ENCODE measurements around the gene RHEX. TPM values are rescaled to one million over a fixed set of nuclear protein-coding genes. Genes with fewer than 3 reads are reported as not detected.
A peak's percentile ranks its signal among the peaks of the same experiment; 100 is the strongest.
"Not testable (repeated sequence)": the region's sequence is repeated elsewhere in the genome, so short reads cannot be mapped to it uniquely, and the experiment has no call there.

Gene RHEX
- total and polyA plus RNA-seq, 4 experiments from 2014 or later: 0.30 to 0.55 (median 0.55) TPM; not detected in 1

- H3K36me3 Mint-ChIP-seq: peaks cover 0 to 5% of the 10 kb centered on the region in 2 donors
- Histone ChIP-seq H3K9me3 (ENCODE audit: control insufficient read depth in 1 of 2, low read length in 2 of 2) (no peaks in the 10 kb centered on the region), H3K27ac (ENCODE audit: low read depth, low read length) (no peak overlapping the region), H3K36me3 (ENCODE audit: insufficient read depth, low read length) (no peaks in the 10 kb centered on the region), H3K4me3 (ENCODE audit: low read length in 2 of 2) (no peak overlapping the region), H3K27me3 (ENCODE audit: insufficient read depth, low read length) (no peaks in the 10 kb centered on the region), H3K4me1 (ENCODE audit: insufficient read depth, low read length) (no peaks in the 10 kb centered on the region)
- peaks cover 0 to 5% (median 0%) of the 10 kb centered on the region in 8 donors for H3K9me3 Mint-ChIP-seq
- no peak overlapping the region for H3K27ac Mint-ChIP-seq
- no peaks in the 10 kb centered on the region for H3K4me1 Mint-ChIP-seq
- DNase-seq: no peak
- H3K27me3 Mint-ChIP-seq: peaks cover 0 to 2% of the 10 kb centered on the region in 2 donors
- no peak overlapping the region for H3K4me3 Mint-ChIP-seq
- CTCF ChIA-PET (ENCODE audit: partially characterized antibody): no interaction called here
- POLR2A ChIA-PET (ENCODE audit: partially characterized antibody): no interaction called here
- intact Hi-C loops (cut with micrococcal nuclease): no loop called here
Measured at GRCh38 chr1:206060844-206061243, 7.9 kb downstream of the RHEX start.

- H3K4me3 Mint-ChIP-seq: no peak overlapping the region
- peaks cover 0 to 5% of the 10 kb centered on the region in 2 donors for H3K36me3 Mint-ChIP-seq
- intact Hi-C loops (cut with micrococcal nuclease): no loop called here
- H3K27me3 ChIP-seq (ENCODE audit: insufficient read depth, low read length): no peaks in the 10 kb centered on the region
- peaks cover 0 to 2% of the 10 kb centered on the region in 2 donors for H3K27me3 Mint-ChIP-seq
- no peaks in the 10 kb centered on the region for H3K36me3 ChIP-seq (ENCODE audit: insufficient read depth, low read length)
- peaks cover 0 to 5% (median 0%) of the 10 kb centered on the region in 8 donors for H3K9me3 Mint-ChIP-seq
- H3K4me1 Mint-ChIP-seq: peaks cover 3 to 12% (median 8%) of the 10 kb centered on the region in 4 donors
- peaks cover 11% of the 10 kb centered on the region for H3K4me1 ChIP-seq (ENCODE audit: insufficient read depth, low read length)
- DNase-seq: no peak
- ChIA-PET POLR2A (ENCODE audit: partially characterized antibody) (no interaction called here), CTCF (ENCODE audit: partially characterized antibody) (no interaction called here)
- H3K27ac Mint-ChIP-seq: no peak overlapping the region
- no peak overlapping the region for H3K27ac ChIP-seq (ENCODE audit: low read depth, low read length)
- H3K9me3 ChIP-seq (ENCODE audit: control insufficient read depth in 1 of 2, low read length in 2 of 2): no peaks in the 10 kb centered on the region
- H3K4me3 ChIP-seq (ENCODE audit: low read length in 2 of 2): no peak overlapping the region
Measured at GRCh38 chr1:206062464-206062863, 9.5 kb downstream of the RHEX start.

GRCh38 chr1:206064001-206064400, 11.0 kb downstream of the RHEX start:
- peaks cover 15% of the 10 kb centered on the region for H3K4me1 ChIP-seq (ENCODE audit: insufficient read depth, low read length)
- H3K27ac Mint-ChIP-seq; DNase-seq; POLR2A ChIA-PET (ENCODE audit: partially characterized antibody); H3K9me3 ChIP-seq (ENCODE audit: control insufficient read depth in 1 of 2, low read length in 2 of 2); H3K9me3 Mint-ChIP-seq; H3K36me3 Mint-ChIP-seq; H3K4me3 ChIP-seq (ENCODE audit: low read length in 2 of 2); H3K27me3 ChIP-seq (ENCODE audit: insufficient read depth, low read length); H3K36me3 ChIP-seq (ENCODE audit: insufficient read depth, low read length); CTCF ChIA-PET (ENCODE audit: partially characterized antibody); H3K27me3 Mint-ChIP-seq; H3K27ac ChIP-seq (ENCODE audit: low read depth, low read length); intact Hi-C loops (cut with micrococcal nuclease); H3K4me3 Mint-ChIP-seq: not testable (repeated sequence)
- H3K4me1 Mint-ChIP-seq: peaks cover 5 to 18% (median 11%) of the 10 kb centered on the region in 4 donors

- H3K4me1 Mint-ChIP-seq: peaks cover 5 to 18% (median 11%) of the 10 kb centered on the region in 4 donors
- H3K27ac Mint-ChIP-seq; H3K36me3 Mint-ChIP-seq; intact Hi-C loops (cut with micrococcal nuclease); CTCF ChIA-PET (ENCODE audit: partially characterized antibody); POLR2A ChIA-PET (ENCODE audit: partially characterized antibody); H3K27me3 Mint-ChIP-seq; H3K9me3 Mint-ChIP-seq; H3K4me3 Mint-ChIP-seq; H3K27ac ChIP-seq (ENCODE audit: low read depth, low read length); H3K4me3 ChIP-seq (ENCODE audit: low read length in 2 of 2); DNase-seq; H3K36me3 ChIP-seq (ENCODE audit: insufficient read depth, low read length); H3K27me3 ChIP-seq (ENCODE audit: insufficient read depth, low read length); H3K9me3 ChIP-seq (ENCODE audit: control insufficient read depth in 1 of 2, low read length in 2 of 2): not testable (repeated sequence)
- peaks cover 15% of the 10 kb centered on the region for H3K4me1 ChIP-seq (ENCODE audit: insufficient read depth, low read length)
Measured at GRCh38 chr1:206064501-206064900, 11.5 kb downstream of the RHEX start.

- H3K4me3 Mint-ChIP-seq: no peak overlapping the region
- peaks cover 0 to 2% of the 10 kb centered on the region in 2 donors for H3K27me3 Mint-ChIP-seq
- Histone ChIP-seq H3K4me3 (ENCODE audit: low read length in 2 of 2) (no peak overlapping the region), H3K9me3 (ENCODE audit: control insufficient read depth in 1 of 2, low read length in 2 of 2) (no peaks in the 10 kb centered on the region), H3K27ac (ENCODE audit: low read depth, low read length) (no peak overlapping the region), H3K4me1 (ENCODE audit: insufficient read depth, low read length) (peaks cover 15% of the 10 kb centered on the region), H3K27me3 (ENCODE audit: insufficient read depth, low read length) (no peaks in the 10 kb centered on the region), H3K36me3 (ENCODE audit: insufficient read depth, low read length) (no peaks in the 10 kb centered on the region)
- CTCF ChIA-PET (ENCODE audit: partially characterized antibody): no interaction called here
- POLR2A ChIA-PET (ENCODE audit: partially characterized antibody): no interaction called here
- peaks cover 0 to 5% of the 10 kb centered on the region in 2 donors for H3K36me3 Mint-ChIP-seq
- intact Hi-C loops (cut with micrococcal nuclease): no loop called here
- no peak for DNase-seq
- peaks cover 0 to 5% (median 0%) of the 10 kb centered on the region in 8 donors for H3K9me3 Mint-ChIP-seq
- peaks cover 5 to 18% (median 11%) of the 10 kb centered on the region in 4 donors for H3K4me1 Mint-ChIP-seq
- H3K27ac Mint-ChIP-seq: no peak overlapping the region
Measured at GRCh38 chr1:206065547-206066145, 12.7 kb downstream of the RHEX start.

GRCh38 chr1:206066479-206067171, 13.7 kb downstream of the RHEX start:
- H3K27ac Mint-ChIP-seq: no peak overlapping the region

GRCh38 chr1:206067486-206068227, 14.7 kb downstream of the RHEX start:
- CTCF ChIA-PET (ENCODE audit: partially characterized antibody): interaction anchor here (1.4 kb wide), 1 partner anchor 39 kb away, joined by 4 read pairs; no protein-coding TSS in a partner anchor
- Mint-ChIP-seq H3K36me3 (peaks cover 0 to 5% of the 10 kb centered on the region in 2 donors), H3K27me3 (no peaks in the 10 kb centered on the region), H3K4me1 (peaks cover 5 to 18% (median 11%) of the 10 kb centered on the region in 4 donors), H3K4me3 (peak overlapping the region in 1 of 8 donors; percentile 3), H3K9me3 (peaks cover 0 to 5% (median 0%) of the 10 kb centered on the region in 8 donors), H3K27ac (peak overlapping the region in 1 of 7 donors; percentile 38)
- H3K27me3 ChIP-seq (ENCODE audit: insufficient read depth, low read length): no peaks in the 10 kb centered on the region
- intact Hi-C loops (cut with micrococcal nuclease): no loop called here
- H3K27ac ChIP-seq (ENCODE audit: low read depth, low read length): no peak overlapping the region
- no peak overlapping the region for H3K4me3 ChIP-seq (ENCODE audit: low read length in 2 of 2)
- POLR2A ChIA-PET (ENCODE audit: partially characterized antibody): no interaction called here
- no peaks in the 10 kb centered on the region for H3K36me3 ChIP-seq (ENCODE audit: insufficient read depth, low read length)
- H3K4me1 ChIP-seq (ENCODE audit: insufficient read depth, low read length): peaks cover 15% of the 10 kb centered on the region
- no peaks in the 10 kb centered on the region for H3K9me3 ChIP-seq (ENCODE audit: control insufficient read depth in 1 of 2, low read length in 2 of 2)
- DNase-seq: no peak

More at GRCh38 chr1:206066479-206067171, 13.7 kb downstream of the RHEX start:
- ChIA-PET CTCF (ENCODE audit: partially characterized antibody) (interaction anchor here (1.4 kb wide), 1 partner anchor 40 kb away, joined by 4 read pairs; no protein-coding TSS in a partner anchor), POLR2A (ENCODE audit: partially characterized antibody) (no interaction called here)
- DNase-seq: peak in 1 of 5 donors; percentile 16
- H3K27me3 ChIP-seq (ENCODE audit: insufficient read depth, low read length): no peaks in the 10 kb centered on the region
- no peaks in the 10 kb centered on the region for H3K9me3 ChIP-seq (ENCODE audit: control insufficient read depth in 1 of 2, low read length in 2 of 2)
- peaks cover 0 to 5% (median 0%) of the 10 kb centered on the region in 8 donors for H3K9me3 Mint-ChIP-seq
- peaks cover 0 to 5% of the 10 kb centered on the region in 2 donors for H3K36me3 Mint-ChIP-seq
- no peak overlapping the region for H3K4me3 ChIP-seq (ENCODE audit: low read length in 2 of 2)
- H3K27ac ChIP-seq (ENCODE audit: low read depth, low read length): no peak overlapping the region
- peaks cover 5 to 18% (median 11%) of the 10 kb centered on the region in 4 donors for H3K4me1 Mint-ChIP-seq
- intact Hi-C loops (cut with micrococcal nuclease): no loop called here
- no peaks in the 10 kb centered on the region for H3K36me3 ChIP-seq (ENCODE audit: insufficient read depth, low read length)
- H3K4me1 ChIP-seq (ENCODE audit: insufficient read depth, low read length): peaks cover 15% of the 10 kb centered on the region
- peaks cover 0 to 2% of the 10 kb centered on the region in 2 donors for H3K27me3 Mint-ChIP-seq
- H3K4me3 Mint-ChIP-seq: peak overlapping the region in 1 of 8 donors; percentile 29
